ENCODE data around the gene GP5. TPM values are rescaled to one million over a fixed set of nuclear protein-coding genes. Genes with fewer than 3 reads are reported as not detected.

Gene GP5
- under 1 TPM; 0.61 to 0.86 (median 0.71) TPM for polyA plus RNA-seq (ENCODE audit: insufficient read length in 3 of 3)
- long read RNA-seq, donor 1, partial matches to known transcripts: 0 of 1 reads
- long read RNA-seq, donor 1, other reads (novel, unspliced or antisense): 0 of 1 reads
- long read RNA-seq, donor 2, partial matches to known transcripts: 0 of 1 reads
- long read RNA-seq, donor 2, other reads (novel, unspliced or antisense): 0 of 1 reads
- long read RNA-seq, donor 3: 0 reads
- long read RNA-seq, donor 4, partial matches to known transcripts: 0 of 3 reads
- long read RNA-seq, donor 4, other reads (novel, unspliced or antisense): 0 of 3 reads
- long read RNA-seq, donor 5: 0 reads
- long read RNA-seq, donor 6: 0 reads
- long read RNA-seq, donor 7, partial matches to known transcripts: 0 of 2 reads
- long read RNA-seq, donor 7, other reads (novel, unspliced or antisense): 0 of 2 reads
- long read RNA-seq, donor 8, partial matches to known transcripts: 0 of 1 reads
- long read RNA-seq, donor 8, other reads (novel, unspliced or antisense): 0 of 1 reads
- long read RNA-seq, donor 9: 0 reads
- long read RNA-seq, donor 10, partial matches to known transcripts: 0 of 2 reads
- long read RNA-seq, donor 10, other reads (novel, unspliced or antisense): 0 of 2 reads
- long read RNA-seq, donor 11: 0 reads
- long read RNA-seq, donor 12, partial matches to known transcripts: 0 of 3 reads
- long read RNA-seq, donor 12, other reads (novel, unspliced or antisense): 0 of 3 reads
- long read RNA-seq, donor 13, partial matches to known transcripts: 0 of 1 reads
- long read RNA-seq, donor 13, other reads (novel, unspliced or antisense): 0 of 1 reads
- long read RNA-seq, donor 14: 0 reads
- long read RNA-seq, donor 15: 0 reads
- long read RNA-seq, donor 16, partial matches to known transcripts: 0 of 1 reads
- long read RNA-seq, donor 16, other reads (novel, unspliced or antisense): 0 of 1 reads

GRCh38 chr3:194399166-194399565 is at the start of gene GP5:
Gene GP5 (minus strand): TSS chr3:194399266. CDS start chr3:194398282, 984 bp downstream.
- no peak for DNase-seq

- no peak for DNase-seq
Measured at GRCh38 chr3:194447657-194448056, 48.6 kb upstream of the GP5 start.

- no peak for DNase-seq
Measured at GRCh38 chr3:194447161-194447560, 48.1 kb upstream of the GP5 start.

GRCh38 chr3:194446754-194447153 is 47.7 kb upstream of the GP5 start:
- no peak for DNase-seq

GRCh38 chr3:194446172-194446571 is 47.1 kb upstream of the GP5 start:
- no peak for DNase-seq

GRCh38 chr3:194443901-194444300 is 44.8 kb upstream of the GP5 start:
- DNase-seq: no peak

GRCh38 chr3:194440756-194441155 is 41.7 kb upstream of the GP5 start:
- no peak for DNase-seq

- DNase-seq: peak; percentile 17
Measured at GRCh38 chr3:194439881-194440550, 41.0 kb upstream of the GP5 start.

- no peak for DNase-seq
Measured at GRCh38 chr3:194434503-194434902, 35.4 kb upstream of the GP5 start.

- DNase-seq: no peak
Measured at GRCh38 chr3:194431554-194431953, 32.5 kb upstream of the GP5 start.

GRCh38 chr3:194425399-194425798 is 26.3 kb upstream of the GP5 start:
- DNase-seq: no peak

- DNase-seq: no peak
Measured at GRCh38 chr3:194424953-194425352, 25.9 kb upstream of the GP5 start.

- DNase-seq: no peak
Measured at GRCh38 chr3:194424373-194424772, 25.3 kb upstream of the GP5 start.

GRCh38 chr3:194423317-194423716 is 24.3 kb upstream of the GP5 start:
- DNase-seq: no peak

GRCh38 chr3:194422188-194422587 is 23.1 kb upstream of the GP5 start:
- DNase-seq: no peak

- no peak for DNase-seq
Measured at GRCh38 chr3:194418671-194419070, 19.6 kb upstream of the GP5 start.

- no peak for DNase-seq
Measured at GRCh38 chr3:194407423-194407822, 8.4 kb upstream of the GP5 start.

GRCh38 chr3:194405766-194406165 is 6.7 kb upstream of the GP5 start:
- DNase-seq: no peak

- DNase-seq: no peak
Measured at GRCh38 chr3:194404365-194405140, 5.5 kb upstream of the GP5 start.

- no peak for DNase-seq
Measured at GRCh38 chr3:194401868-194402329, 2.8 kb upstream of the GP5 start.

GRCh38 chr3:194401346-194401745 is 2.3 kb upstream of the GP5 start:
- no peak for DNase-seq
